ENCODE data around the gene FGFR2.

DNA sequence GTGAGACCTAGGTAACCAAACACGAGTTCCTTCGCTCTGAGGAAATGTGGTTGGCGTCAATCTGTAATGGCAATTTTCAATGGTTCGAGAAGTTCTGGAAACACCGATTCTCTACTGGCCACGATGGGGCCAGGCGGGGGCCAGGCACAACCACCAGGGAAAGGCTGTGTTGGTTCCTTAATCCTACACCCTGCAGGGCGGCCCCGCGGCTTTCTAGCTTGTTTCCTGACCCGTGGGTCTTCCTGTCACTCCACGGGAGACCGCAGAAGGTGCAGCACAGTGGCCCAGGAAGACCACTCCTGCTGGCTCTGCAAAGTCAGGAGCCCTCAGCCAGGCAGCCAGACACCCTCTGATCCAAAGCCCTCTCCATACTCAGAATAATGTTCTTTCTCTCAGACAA lies 113.4 kb downstream of the FGFR2 start:
- TF ChIP-seq POLR2A (IDR thresholded peaks at IDR 0.05) = no peak
- TF ChIP-seq, protein P1, sequence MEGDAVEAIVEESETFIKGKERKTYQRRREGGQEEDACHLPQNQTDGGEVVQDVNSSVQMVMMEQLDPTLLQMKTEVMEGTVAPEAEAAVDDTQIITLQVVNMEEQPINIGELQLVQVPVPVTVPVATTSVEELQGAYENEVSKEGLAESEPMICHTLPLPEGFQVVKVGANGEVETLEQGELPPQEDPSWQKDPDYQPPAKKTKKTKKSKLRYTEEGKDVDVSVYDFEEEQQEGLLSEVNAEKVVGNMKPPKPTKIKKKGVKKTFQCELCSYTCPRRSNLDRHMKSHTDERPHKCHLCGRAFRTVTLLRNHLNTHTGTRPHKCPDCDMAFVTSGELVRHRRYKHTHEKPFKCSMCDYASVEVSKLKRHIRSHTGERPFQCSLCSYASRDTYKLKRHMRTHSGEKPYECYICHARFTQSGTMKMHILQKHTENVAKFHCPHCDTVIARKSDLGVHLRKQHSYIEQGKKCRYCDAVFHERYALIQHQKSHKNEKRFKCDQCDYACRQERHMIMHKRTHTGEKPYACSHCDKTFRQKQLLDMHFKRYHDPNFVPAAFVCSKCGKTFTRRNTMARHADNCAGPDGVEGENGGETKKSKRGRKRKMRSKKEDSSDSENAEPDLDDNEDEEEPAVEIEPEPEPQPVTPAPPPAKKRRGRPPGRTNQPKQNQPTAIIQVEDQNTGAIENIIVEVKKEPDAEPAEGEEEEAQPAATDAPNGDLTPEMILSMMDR (IDR thresholded peaks at IDR 0.05) = no peak
